Measurements from ENCODE around the gene GNL2.

The GNL2 gene

GRCh38 chr1:37629726-37630425, 34.1 kb upstream of the GNL2 start:
- Histone ChIP-seq H3K36me3 (ENCODE audit: insufficient read depth, low read length) (no peaks in the 10 kb centered on the region), H3K79me2 (ENCODE audit: control insufficient read depth, insufficient read depth, low read length, unreplicated experiment) (no peaks in the 10 kb centered on the region), H3K27ac (ENCODE audit: low read depth, low read length) (no peak overlapping the region), H2AFZ (ENCODE audit: low read length, unreplicated experiment) (no peak overlapping the region), H3K4me1 (ENCODE audit: control insufficient read depth, insufficient read depth, low read length, unreplicated experiment) (no peaks in the 10 kb centered on the region), H3K27me3 (ENCODE audit: insufficient read depth, low read length) (peaks cover 93% of the 10 kb centered on the region), H3K4me3 (ENCODE audit: low read depth, low read length) (no peak overlapping the region)

- Histone ChIP-seq H3K36me3 (ENCODE audit: insufficient read depth, low read length) (no peaks in the 10 kb centered on the region), H2AFZ (ENCODE audit: low read length, unreplicated experiment) (no peak overlapping the region), H3K27me3 (ENCODE audit: insufficient read depth, low read length) (peaks cover 88% of the 10 kb centered on the region), H3K79me2 (ENCODE audit: control insufficient read depth, insufficient read depth, low read length, unreplicated experiment) (no peaks in the 10 kb centered on the region), H3K4me1 (ENCODE audit: control insufficient read depth, insufficient read depth, low read length, unreplicated experiment) (no peaks in the 10 kb centered on the region), H3K27ac (ENCODE audit: low read depth, low read length) (no peak overlapping the region), H3K4me3 (ENCODE audit: low read depth, low read length) (no peak overlapping the region)
Measured at GRCh38 chr1:37629008-37629407, 33.3 kb upstream of the GNL2 start.

GRCh38 chr1:37628026-37628556, 32.4 kb upstream of the GNL2 start:
- Histone ChIP-seq H3K36me3 (ENCODE audit: insufficient read depth, low read length) (no peaks in the 10 kb centered on the region), H3K4me3 (ENCODE audit: low read depth, low read length) (no peak overlapping the region), H3K27ac (ENCODE audit: low read depth, low read length) (no peak overlapping the region), H3K4me1 (ENCODE audit: control insufficient read depth, insufficient read depth, low read length, unreplicated experiment) (no peaks in the 10 kb centered on the region), H3K79me2 (ENCODE audit: control insufficient read depth, insufficient read depth, low read length, unreplicated experiment) (no peaks in the 10 kb centered on the region), H2AFZ (ENCODE audit: low read length, unreplicated experiment) (no peak overlapping the region), H3K27me3 (ENCODE audit: insufficient read depth, low read length) (peaks cover 81% of the 10 kb centered on the region)

GRCh38 chr1:37622131-37622530, 26.4 kb upstream of the GNL2 start:
- Histone ChIP-seq H3K36me3 (ENCODE audit: insufficient read depth, low read length) (no peaks in the 10 kb centered on the region), H3K79me2 (ENCODE audit: control insufficient read depth, insufficient read depth, low read length, unreplicated experiment) (no peaks in the 10 kb centered on the region), H3K4me3 (ENCODE audit: low read depth, low read length) (no peak overlapping the region), H3K27ac (ENCODE audit: low read depth, low read length) (no peak overlapping the region), H2AFZ (ENCODE audit: low read length, unreplicated experiment) (no peak overlapping the region), H3K4me1 (ENCODE audit: control insufficient read depth, insufficient read depth, low read length, unreplicated experiment) (no peaks in the 10 kb centered on the region), H3K27me3 (ENCODE audit: insufficient read depth, low read length) (peaks cover 66% of the 10 kb centered on the region)

GRCh38 chr1:37621326-37621870, 25.7 kb upstream of the GNL2 start:
- Histone ChIP-seq H3K36me3 (ENCODE audit: insufficient read depth, low read length) (no peaks in the 10 kb centered on the region), H3K79me2 (ENCODE audit: control insufficient read depth, insufficient read depth, low read length, unreplicated experiment) (no peaks in the 10 kb centered on the region), H3K4me1 (ENCODE audit: control insufficient read depth, insufficient read depth, low read length, unreplicated experiment) (no peaks in the 10 kb centered on the region), H3K27ac (ENCODE audit: low read depth, low read length) (no peak overlapping the region), H3K27me3 (ENCODE audit: insufficient read depth, low read length) (peaks cover 66% of the 10 kb centered on the region), H2AFZ (ENCODE audit: low read length, unreplicated experiment) (no peak overlapping the region), H3K4me3 (ENCODE audit: low read depth, low read length) (no peak overlapping the region)

- H3K27me3 ChIP-seq (ENCODE audit: insufficient read depth, low read length), result peaks cover 67% of the 10 kb centered on the region
- no peaks in the 10 kb centered on the region for H3K4me1 ChIP-seq (ENCODE audit: control insufficient read depth, insufficient read depth, low read length, unreplicated experiment)
- H2AFZ ChIP-seq (ENCODE audit: low read length, unreplicated experiment), result no peak overlapping the region
- no peaks in the 10 kb centered on the region for H3K79me2 ChIP-seq (ENCODE audit: control insufficient read depth, insufficient read depth, low read length, unreplicated experiment)
- no peak overlapping the region for H3K4me3 ChIP-seq (ENCODE audit: low read depth, low read length)
- no peaks in the 10 kb centered on the region for H3K36me3 ChIP-seq (ENCODE audit: insufficient read depth, low read length)
- H3K27ac ChIP-seq (ENCODE audit: low read depth, low read length), result no peak overlapping the region
Measured at GRCh38 chr1:37620707-37621106, 25.0 kb upstream of the GNL2 start.

GRCh38 chr1:37616330-37616729, 20.6 kb upstream of the GNL2 start:
- H3K79me2 ChIP-seq (ENCODE audit: control insufficient read depth, insufficient read depth, low read length, unreplicated experiment), result no peaks in the 10 kb centered on the region
- peaks cover 77% of the 10 kb centered on the region for H3K27me3 ChIP-seq (ENCODE audit: insufficient read depth, low read length)
- H2AFZ ChIP-seq (ENCODE audit: low read length, unreplicated experiment), result no peak overlapping the region
- H3K4me1 ChIP-seq (ENCODE audit: control insufficient read depth, insufficient read depth, low read length, unreplicated experiment), result no peaks in the 10 kb centered on the region
- H3K27ac ChIP-seq (ENCODE audit: low read depth, low read length), result no peak overlapping the region
- H3K4me3 ChIP-seq (ENCODE audit: low read depth, low read length), result no peak overlapping the region
- no peaks in the 10 kb centered on the region for H3K36me3 ChIP-seq (ENCODE audit: insufficient read depth, low read length)

GRCh38 chr1:37614105-37614504, 18.4 kb upstream of the GNL2 start:
- Histone ChIP-seq H3K79me2 (ENCODE audit: control insufficient read depth, insufficient read depth, low read length, unreplicated experiment) (no peaks in the 10 kb centered on the region), H3K36me3 (ENCODE audit: insufficient read depth, low read length) (no peaks in the 10 kb centered on the region), H3K27me3 (ENCODE audit: insufficient read depth, low read length) (peaks cover 79% of the 10 kb centered on the region), H3K27ac (ENCODE audit: low read depth, low read length) (no peak overlapping the region), H3K4me3 (ENCODE audit: low read depth, low read length) (no peak overlapping the region), H3K4me1 (ENCODE audit: control insufficient read depth, insufficient read depth, low read length, unreplicated experiment) (no peaks in the 10 kb centered on the region), H2AFZ (ENCODE audit: low read length, unreplicated experiment) (no peak overlapping the region)

- peaks cover 83% of the 10 kb centered on the region for H3K27me3 ChIP-seq (ENCODE audit: insufficient read depth, low read length)
- H2AFZ ChIP-seq (ENCODE audit: low read length, unreplicated experiment), result no peak overlapping the region
- no peaks in the 10 kb centered on the region for H3K36me3 ChIP-seq (ENCODE audit: insufficient read depth, low read length)
- no peak overlapping the region for H3K4me3 ChIP-seq (ENCODE audit: low read depth, low read length)
- H3K4me1 ChIP-seq (ENCODE audit: control insufficient read depth, insufficient read depth, low read length, unreplicated experiment), result no peaks in the 10 kb centered on the region
- H3K79me2 ChIP-seq (ENCODE audit: control insufficient read depth, insufficient read depth, low read length, unreplicated experiment), result no peaks in the 10 kb centered on the region
- H3K27ac ChIP-seq (ENCODE audit: low read depth, low read length), result no peak overlapping the region
Measured at GRCh38 chr1:37612186-37612585, 16.4 kb upstream of the GNL2 start.

- Histone ChIP-seq H3K27me3 (ENCODE audit: insufficient read depth, low read length) (peaks cover 62% of the 10 kb centered on the region), H3K36me3 (ENCODE audit: insufficient read depth, low read length) (no peaks in the 10 kb centered on the region), H2AFZ (ENCODE audit: low read length, unreplicated experiment) (no peak overlapping the region), H3K4me1 (ENCODE audit: control insufficient read depth, insufficient read depth, low read length, unreplicated experiment) (no peaks in the 10 kb centered on the region), H3K27ac (ENCODE audit: low read depth, low read length) (no peak overlapping the region), H3K4me3 (ENCODE audit: low read depth, low read length) (no peak overlapping the region), H3K79me2 (ENCODE audit: control insufficient read depth, insufficient read depth, low read length, unreplicated experiment) (no peaks in the 10 kb centered on the region)
Measured at GRCh38 chr1:37609994-37610393, 14.3 kb upstream of the GNL2 start.

- Histone ChIP-seq H2AFZ (ENCODE audit: low read length, unreplicated experiment) (no peak overlapping the region), H3K36me3 (ENCODE audit: insufficient read depth, low read length) (no peaks in the 10 kb centered on the region), H3K4me3 (ENCODE audit: low read depth, low read length) (no peak overlapping the region), H3K27ac (ENCODE audit: low read depth, low read length) (no peak overlapping the region), H3K4me1 (ENCODE audit: control insufficient read depth, insufficient read depth, low read length, unreplicated experiment) (no peaks in the 10 kb centered on the region), H3K79me2 (ENCODE audit: control insufficient read depth, insufficient read depth, low read length, unreplicated experiment) (no peaks in the 10 kb centered on the region), H3K27me3 (ENCODE audit: insufficient read depth, low read length) (peaks cover 53% of the 10 kb centered on the region)
Measured at GRCh38 chr1:37609002-37609401, 13.3 kb upstream of the GNL2 start.
